Lung (tissue), 12 donors: ENCODE measurements around the gene HEXIM1. TPM values are rescaled to one million over a fixed set of nuclear protein-coding genes. Genes with fewer than 3 reads are reported as not detected.

Experiments used
- ATAC-seq: fragments of 200-7000 bp; cut with Tn5 transposase; one replicate; pipeline ENCODE4 v1.9.1; 2020; ENCODE audit warnings: moderate number of reproducible peaks; ENCODE audit not compliant: insufficient read depth, low FRiP score
- DNase-seq, 3 donors: peaks; one replicate each; pipeline ENCODE4 v3.0.0-alpha.2; 2013 to 2017
- H3K27ac ChIP-seq, 2 donors: one replicate each; pipeline ENCODE4 v1.5.1; 2013; ENCODE audit warnings: mild to moderate bottlenecking in 2 of 2, moderate library complexity in 2 of 2, control low read depth in 1 of 2, inconsistent platforms in 1 of 2, low read depth in 1 of 2, low read length in 1 of 2
- H3K27me3 ChIP-seq, 3 donors: one replicate each; pipeline ENCODE4 v1.5.1; 2013; ENCODE audit warnings: low read length in 2 of 3; ENCODE audit not compliant: control insufficient read depth in 3 of 3, insufficient read depth in 3 of 3
- H3K36me3 ChIP-seq, 4 donors: one replicate each; pipeline ENCODE4 v1.5.1; 2013; ENCODE audit warnings: low read length in 4 of 4, mild to moderate bottlenecking in 1 of 4, moderate library complexity in 1 of 4; ENCODE audit not compliant: control insufficient read depth in 4 of 4, insufficient read depth in 4 of 4
- H3K4me1 ChIP-seq, 5 donors: one replicate each; pipeline ENCODE4 v1.5.1; 2013; ENCODE audit warnings: low read length in 5 of 5, mild to moderate bottlenecking in 2 of 5, moderate library complexity in 1 of 5; ENCODE audit not compliant: control insufficient read depth in 5 of 5, insufficient read depth in 5 of 5
- H3K4me3 ChIP-seq: one replicate; pipeline ENCODE4 v1.5.1; 2013; ENCODE audit warnings: mild to moderate bottlenecking, control low read depth, moderate library complexity
- H3K9ac ChIP-seq, 2 donors: one replicate each; pipeline ENCODE4 v1.5.1; 2013; ENCODE audit warnings: low read length in 2 of 2, control low read depth in 1 of 2; ENCODE audit not compliant: insufficient read depth in 1 of 2
- H3K9me3 ChIP-seq, 4 donors: one replicate each; pipeline ENCODE4 v1.5.1; 2013; ENCODE audit warnings: low read length in 3 of 4, mild to moderate bottlenecking in 1 of 4, moderate library complexity in 1 of 4; ENCODE audit not compliant: control insufficient read depth in 4 of 4, insufficient read depth in 3 of 4
- CTCF ChIP-seq: IDR thresholded peaks from 2 replicates; pipeline ENCODE4 v1.5.1; 2012; ENCODE audit warnings: mild to moderate bottlenecking; ENCODE audit errors: control extremely low read depth, extremely low read depth
- WGBS, 2 donors: extraction: QIAGEN DNeasy Blood & Tissue Kit; methylation state at CpG; one replicate each; pipeline ENCODE4 v1.1.7; 2013; 5-methylcytosine and 5-hydroxymethylcytosine counted together
- polyA plus RNA-seq, 2 donors: library from polyadenylated mRNA; stranded (reverse); fragments of 200-250 nt; gene quantifications; one replicate each; pipeline ENCODE4 v1.2.1, GENCODE V29; 2013
- total RNA-seq, 2 donors: library from RNA; depleted of rRNA in 1 of 2; stranded (reverse); fragments of >200 nt in 1 of 2; gene quantifications; one replicate each; pipeline ENCODE4 v1.2.1, GENCODE V29; 2014 to 2021
- donor health status: control.
- donor health status: control.
- donor health status: Bipolar disorder and iron deficiency.
- donor health status: healthy.
- donor health status: DM: yes; HTN: yes; CAD: no.

Gene HEXIM1
- total and polyA plus RNA-seq, 4 donors: 14.5 to 34.4 (median 22.0) TPM

GRCh38 chr17:45144199-45145034 is 3.9 kb upstream of the HEXIM1 start:
- 16 to 20% methylated on average over 48 to 71 of the region's 71 CpGs for WGBS, 2 donors
- peak overlapping the region; percentile 82 to 88 for H3K27ac ChIP-seq
- H3K4me3 ChIP-seq: no peak overlapping the region
- no peak for ATAC-seq
- TF ChIP-seq CTCF: no peak
- no peak overlapping the region for H3K9ac ChIP-seq
- no peaks in the 10 kb centered on the region for H3K27me3 ChIP-seq
- H3K4me1 ChIP-seq: peaks cover 0 to 30% (median 5%) of the 10 kb centered on the region in 5 donors
- peak; percentile 80 to 89 (median 84) for DNase-seq
- peaks cover 0 to 3% (median under 1%) of the 10 kb centered on the region in 4 donors for H3K36me3 ChIP-seq
- no peaks in the 10 kb centered on the region for H3K9me3 ChIP-seq

- no peaks in the 10 kb centered on the region for H3K9me3 ChIP-seq
- H3K4me1 ChIP-seq: peaks cover 0 to 30% (median 5%) of the 10 kb centered on the region in 5 donors
- DNase-seq (no peak), ATAC-seq (no peak)
- no peak for TF ChIP-seq CTCF
- H3K36me3 ChIP-seq: peaks cover 0 to 9% (median 0%) of the 10 kb centered on the region in 4 donors
- no peak overlapping the region for H3K9ac ChIP-seq
- peak overlapping the region; percentile 82 to 88 for H3K27ac ChIP-seq
- H3K27me3 ChIP-seq: no peaks in the 10 kb centered on the region
- 78 to 84% methylated on average over 8 of the region's 8 CpGs for WGBS, 2 donors
- no peak overlapping the region for H3K4me3 ChIP-seq
Measured at GRCh38 chr17:45145035-45145389, 3.3 kb upstream of the HEXIM1 start.

GRCh38 chr17:45146166-45146565 is 2.1 kb upstream of the HEXIM1 start:
- Histone ChIP-seq H3K36me3 (peaks cover 0 to 9% (median 0%) of the 10 kb centered on the region in 4 donors), H3K4me3 (no peak overlapping the region), H3K27ac (peak overlapping the region in 1 of 2 donors; percentile 70), H3K9me3 (no peaks in the 10 kb centered on the region), H3K9ac (no peak overlapping the region), H3K4me1 (peaks cover 1 to 40% (median 6%) of the 10 kb centered on the region in 5 donors), H3K27me3 (no peaks in the 10 kb centered on the region)
- TF ChIP-seq CTCF: no peak
- ATAC-seq (no peak), DNase-seq (no peak)
- WGBS, 2 donors: 88 to 89% methylated on average over 10 of the region's 10 CpGs
